Cardiac fibroblast (primary cell): ENCODE measurements around the gene DICER1.
"Not testable (repeated sequence)": the region's sequence is repeated elsewhere in the genome, so short reads cannot be mapped to it uniquely, and the experiment has no call there.

Source experiments
- DNase-seq, 2 donors: peaks; one replicate each; pipeline versions ENCODE4 v3.0.0 to v3.0.0-alpha.2; 2010; ENCODE audit warnings: low read depth in 2 of 2
- H3K4me3 ChIP-seq, 2 donors: replicated peaks in 1 of 2; 1 replicate in 1 of 2; 2 replicates in 1 of 2; pipeline ENCODE4 v1.5.1; 2011; ENCODE audit warnings: low read depth in 2 of 2, low read length in 2 of 2, mild to moderate bottlenecking in 2 of 2, moderate library complexity in 1 of 2
- CTCF ChIP-seq: IDR thresholded peaks from one replicate; pipeline ENCODE4 v1.5.1; 2011; ENCODE audit warnings: low read depth, mild to moderate bottlenecking, low read length, inconsistent platforms

The DICER1 gene

GRCh38 chr14:95157327-95158189 lies at the start of gene DICER1:
TSS of gene DICER1 (minus strand) at chr14:95157529. CDS start at chr14:95133458, 24,071 bp downstream.
- peak; percentile 94 to 96 for DNase-seq
- TF ChIP-seq CTCF: no peak
- peak within 1 kb of the TSS; percentile 68 to 78 for H3K4me3 ChIP-seq

- no peak for TF ChIP-seq CTCF
- H3K4me3 ChIP-seq: no peak overlapping the region
- DNase-seq: peak in 1 of 2 donors; percentile 63
Observed at GRCh38 chr14:95206534-95206933, 49.2 kb upstream of the DICER1 start.

GRCh38 chr14:95204705-95205104 lies 47.4 kb upstream of the DICER1 start:
- H3K4me3 ChIP-seq: no peak overlapping the region
- no peak for DNase-seq
- no peak for TF ChIP-seq CTCF

GRCh38 chr14:95201745-95202144 lies 44.4 kb upstream of the DICER1 start:
- DNase-seq: not testable (repeated sequence)

GRCh38 chr14:95200404-95200803 lies 43.1 kb upstream of the DICER1 start:
- no peak overlapping the region for H3K4me3 ChIP-seq
- no peak for DNase-seq
- no peak for TF ChIP-seq CTCF

More at GRCh38 chr14:95201745-95202144, 44.4 kb upstream of the DICER1 start:
- not testable (repeated sequence) for H3K4me3 ChIP-seq

- DNase-seq: no peak
- no peak for TF ChIP-seq CTCF
- no peak overlapping the region for H3K4me3 ChIP-seq
Observed at GRCh38 chr14:95199298-95199983, 42.1 kb upstream of the DICER1 start.

- H3K4me3 ChIP-seq: no peak overlapping the region
- TF ChIP-seq CTCF: no peak
- DNase-seq: no peak
Observed at GRCh38 chr14:95198320-95198719, 41.0 kb upstream of the DICER1 start.
